Kidney glomerular epithelial cell (primary cell): ENCODE results near the gene AGT.
"Not testable (repeated sequence)": the region's sequence is repeated elsewhere in the genome, so short reads cannot be mapped to it uniquely, and the experiment has no call there.

ENCODE experiments used
- DNase-seq: peaks from one replicate; lab custom pipeline; 2025; lab: John Stamatoyannopoulos, UW

The AGT gene

GRCh38 chr1:230707732-230708630 lies 5.9 kb downstream of the AGT start:
- no peak for DNase-seq

GRCh38 chr1:230706887-230707731 lies 6.8 kb downstream of the AGT start:
- DNase-seq, result no peak

- no peak for DNase-seq
Observed at GRCh38 chr1:230706020-230706699, 7.8 kb downstream of the AGT start.

- no peak for DNase-seq
Observed at GRCh38 chr1:230705289-230706019, 8.5 kb downstream of the AGT start.

GRCh38 chr1:230704830-230705229 lies 9.1 kb downstream of the AGT start:
- no peak for DNase-seq

GRCh38 chr1:230703679-230704385 lies 10.1 kb downstream of the AGT start:
- DNase-seq, result no peak

- DNase-seq, result no peak
Observed at GRCh38 chr1:230702934-230703678, 10.8 kb downstream of the AGT start.

GRCh38 chr1:230701895-230702768 lies 11.8 kb downstream of the AGT start:
- DNase-seq, result no peak

GRCh38 chr1:230701434-230701833 lies 12.5 kb downstream of the AGT start:
- no peak for DNase-seq

- DNase-seq, result no peak
Observed at GRCh38 chr1:230700132-230700531, 13.8 kb downstream of the AGT start.

- no peak for DNase-seq
Observed at GRCh38 chr1:230699716-230700115, 14.2 kb downstream of the AGT start.

GRCh38 chr1:230698964-230699363 lies 15.0 kb downstream of the AGT start:
- not testable (repeated sequence) for DNase-seq

GRCh38 chr1:230698130-230698529 lies 15.8 kb downstream of the AGT start:
- DNase-seq, result no peak

- DNase-seq, result no peak
Observed at GRCh38 chr1:230696722-230697437, 17.0 kb downstream of the AGT start.

GRCh38 chr1:230696218-230696617 lies 17.7 kb downstream of the AGT start:
- no peak for DNase-seq

GRCh38 chr1:230694991-230695390 lies 18.9 kb downstream of the AGT start:
- no peak for DNase-seq

GRCh38 chr1:230694464-230694863 lies 19.5 kb downstream of the AGT start:
- DNase-seq, result no peak

- DNase-seq, result no peak
Observed at GRCh38 chr1:230693777-230694176, 20.1 kb downstream of the AGT start.

- DNase-seq, result no peak
Observed at GRCh38 chr1:230693221-230693620, 20.7 kb downstream of the AGT start.
